K562 (cell line): ENCODE measurements around the gene PLXNB2.

Experiments
- CBX1 ChIP-seq: sonication (generic); IDR thresholded peaks from 2 replicates; pipeline ENCODE4 v1.6.1; 2016; ENCODE audit warnings: antibody characterized with exemption, low read depth, mild to moderate bottlenecking
- ELF4 ChIP-seq: fragments of 450-650 bp; formaldehyde crosslinking; IDR thresholded peaks from 2 replicates; pipeline ENCODE4 v1.4.0; 2022; ENCODE audit warnings: missing genetic modification characterization
- MAFF ChIP-seq: IDR thresholded peaks from 2 replicates; pipeline ENCODE4 v1.6.1; 2012; ENCODE audit warnings: low read length, improper control_type of control experiment
- NR2F6 ChIP-seq: fragments of 450-650 bp; formaldehyde crosslinking; IDR thresholded peaks from 2 replicates; pipeline ENCODE4 v1.4.0; 2020; ENCODE audit warnings: mild to moderate bottlenecking
- POLR2AphosphoS2 ChIP-seq: IDR thresholded peaks from 2 replicates; pipeline ENCODE4 v1.6.1; 2012; ENCODE audit warnings: low read length, improper control_type of control experiment
- POLR2AphosphoS5 ChIP-seq: IDR thresholded peaks from 2 replicates; pipeline ENCODE4 v1.6.1; 2011; ENCODE audit warnings: mild to moderate bottlenecking, low read depth, low read length, moderate library complexity; ENCODE audit not compliant: control insufficient read depth, insufficient read depth
- RAD21 ChIP-seq, 2 experiments: fragments of 250-450 bp in 1 of 2; fragments of 450-650 bp in 1 of 2; sonication (Bioruptor Pico) in 1 of 2; formaldehyde crosslinking in 1 of 2; IDR thresholded peaks in 1 of 2; conservative IDR thresholded peaks in 1 of 2; 2 replicates each; pipeline versions ENCODE4 v1.4.0 to v1.8.0; 2020 to 2022; ENCODE audit warnings: mild to moderate bottlenecking in 2 of 2, moderate library complexity in 1 of 2
- RCOR1 ChIP-seq, 2 experiments: IDR thresholded peaks; 2 replicates each; pipeline ENCODE4 v1.6.1; 2012; ENCODE audit warnings: low read depth in 2 of 2, low read length in 2 of 2, borderline replicate concordance in 1 of 2, improper control_type of control experiment in 1 of 2
- SMARCA4 ChIP-seq: fragments of 450-650 bp; IDR thresholded peaks from 2 replicates; pipeline ENCODE4 v1.6.1; 2016
- ZNF146 ChIP-seq: IDR thresholded peaks from one replicate; pipeline ENCODE4 v1.6.1; 2018; ENCODE audit warnings: missing compliant biosample characterization; ENCODE audit not compliant: unreplicated experiment
- TF ChIP-seq, protein P1 (sequence below), 3 experiments: IDR thresholded peaks in 2 of 3; conservative IDR thresholded peaks in 1 of 3; 2 replicates each; pipeline ENCODE4 v1.5.1; 2011 to 2012; ENCODE audit warnings: low read length in 3 of 3, mild to moderate bottlenecking in 3 of 3, control low read depth in 2 of 3, improper control_type of control experiment in 1 of 3, inconsistent platforms in 1 of 3, low read depth in 1 of 3, mixed read lengths in 1 of 3, moderate library complexity in 1 of 3; ENCODE audit not compliant: insufficient read depth in 2 of 3
- TF ChIP-seq, protein P2 (sequence below): fragments of 250-450 bp; sonication (Bioruptor Pico); IDR thresholded peaks from 2 replicates; pipeline ENCODE4 v1.5.0; 2020; ENCODE audit warnings: mild to moderate bottlenecking
- TF ChIP-seq, protein P3 (sequence below): fragments of 250-450 bp; sonication (Bioruptor Pico); IDR thresholded peaks from 2 replicates; pipeline ENCODE4 v1.6.1; 2021; ENCODE audit warnings: mild to moderate bottlenecking
- TF ChIP-seq, protein P4 (sequence below): fragments of 450-650 bp; formaldehyde crosslinking; IDR thresholded peaks from 2 replicates; pipeline ENCODE4 v1.4.0; 2020; ENCODE audit warnings: mild to moderate bottlenecking

- TF ChIP-seq NR2F6 (CRISPR knock-in tag) (no peak), CBX1 (no peak), POLR2AphosphoS2 (no peak), POLR2AphosphoS5 (no peak), RCOR1 (IDR thresholded peaks at IDR 0.05; ENCODE audit: borderline replicate concordance in 1 of 2, low read depth in 2 of 2, low read length in 2 of 2) (no peak), ZNF146 (no peak), MAFF (no peak), SMARCA4 (no peak), ELF4 (no peak), RAD21 (CRISPR knock-in tag; conservative IDR thresholded peaks at IDR 0.05 in 1 of 2, IDR thresholded peaks at IDR 0.05 in 1 of 2) (no peak)
- TF ChIP-seq, protein P1, sequence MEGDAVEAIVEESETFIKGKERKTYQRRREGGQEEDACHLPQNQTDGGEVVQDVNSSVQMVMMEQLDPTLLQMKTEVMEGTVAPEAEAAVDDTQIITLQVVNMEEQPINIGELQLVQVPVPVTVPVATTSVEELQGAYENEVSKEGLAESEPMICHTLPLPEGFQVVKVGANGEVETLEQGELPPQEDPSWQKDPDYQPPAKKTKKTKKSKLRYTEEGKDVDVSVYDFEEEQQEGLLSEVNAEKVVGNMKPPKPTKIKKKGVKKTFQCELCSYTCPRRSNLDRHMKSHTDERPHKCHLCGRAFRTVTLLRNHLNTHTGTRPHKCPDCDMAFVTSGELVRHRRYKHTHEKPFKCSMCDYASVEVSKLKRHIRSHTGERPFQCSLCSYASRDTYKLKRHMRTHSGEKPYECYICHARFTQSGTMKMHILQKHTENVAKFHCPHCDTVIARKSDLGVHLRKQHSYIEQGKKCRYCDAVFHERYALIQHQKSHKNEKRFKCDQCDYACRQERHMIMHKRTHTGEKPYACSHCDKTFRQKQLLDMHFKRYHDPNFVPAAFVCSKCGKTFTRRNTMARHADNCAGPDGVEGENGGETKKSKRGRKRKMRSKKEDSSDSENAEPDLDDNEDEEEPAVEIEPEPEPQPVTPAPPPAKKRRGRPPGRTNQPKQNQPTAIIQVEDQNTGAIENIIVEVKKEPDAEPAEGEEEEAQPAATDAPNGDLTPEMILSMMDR (IDR thresholded peaks at IDR 0.05 in 2 of 3, conservative IDR thresholded peaks at IDR 0.05 in 1 of 3; ENCODE audit: insufficient read depth in 2 of 3, low read depth in 1 of 3, low read length in 3 of 3) = no peak
- TF ChIP-seq, protein P2, sequence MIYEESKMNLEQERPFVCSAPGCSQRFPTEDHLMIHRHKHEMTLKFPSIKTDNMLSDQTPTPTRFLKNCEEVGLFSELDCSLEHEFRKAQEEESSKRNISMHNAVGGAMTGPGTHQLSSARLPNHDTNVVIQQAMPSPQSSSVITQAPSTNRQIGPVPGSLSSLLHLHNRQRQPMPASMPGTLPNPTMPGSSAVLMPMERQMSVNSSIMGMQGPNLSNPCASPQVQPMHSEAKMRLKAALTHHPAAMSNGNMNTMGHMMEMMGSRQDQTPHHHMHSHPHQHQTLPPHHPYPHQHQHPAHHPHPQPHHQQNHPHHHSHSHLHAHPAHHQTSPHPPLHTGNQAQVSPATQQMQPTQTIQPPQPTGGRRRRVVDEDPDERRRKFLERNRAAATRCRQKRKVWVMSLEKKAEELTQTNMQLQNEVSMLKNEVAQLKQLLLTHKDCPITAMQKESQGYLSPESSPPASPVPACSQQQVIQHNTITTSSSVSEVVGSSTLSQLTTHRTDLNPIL = no peak
- TF ChIP-seq, protein P3, sequence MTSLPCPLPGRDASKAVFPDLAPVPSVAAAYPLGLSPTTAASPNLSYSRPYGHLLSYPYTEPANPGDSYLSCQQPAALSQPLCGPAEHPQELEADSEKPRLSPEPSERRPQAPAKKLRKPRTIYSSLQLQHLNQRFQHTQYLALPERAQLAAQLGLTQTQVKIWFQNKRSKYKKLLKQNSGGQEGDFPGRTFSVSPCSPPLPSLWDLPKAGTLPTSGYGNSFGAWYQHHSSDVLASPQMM = no peak
- TF ChIP-seq, protein P4, sequence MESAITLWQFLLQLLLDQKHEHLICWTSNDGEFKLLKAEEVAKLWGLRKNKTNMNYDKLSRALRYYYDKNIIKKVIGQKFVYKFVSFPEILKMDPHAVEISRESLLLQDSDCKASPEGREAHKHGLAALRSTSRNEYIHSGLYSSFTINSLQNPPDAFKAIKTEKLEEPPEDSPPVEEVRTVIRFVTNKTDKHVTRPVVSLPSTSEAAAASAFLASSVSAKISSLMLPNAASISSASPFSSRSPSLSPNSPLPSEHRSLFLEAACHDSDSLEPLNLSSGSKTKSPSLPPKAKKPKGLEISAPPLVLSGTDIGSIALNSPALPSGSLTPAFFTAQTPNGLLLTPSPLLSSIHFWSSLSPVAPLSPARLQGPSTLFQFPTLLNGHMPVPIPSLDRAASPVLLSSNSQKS (CRISPR knock-in tag) = no peak
These were observed 44.4 kb downstream of the PLXNB2 start for GRCh38 chr22:50262973-50263617.
